Omental fat pad (tissue), 4 donors: ENCODE measurements around the gene PRSS1. TPM values are rescaled to one million over a fixed set of nuclear protein-coding genes. Genes with fewer than 3 reads are reported as not detected.

Source experiments
- ATAC-seq: fragments of 150-250 bp; one replicate; pipeline ENCODE4 v1.9.1; 2016; ENCODE audit warnings: mild to moderate bottlenecking, moderate library complexity; ENCODE audit not compliant: low FRiP score
- DNase-seq: peaks from one replicate; pipeline ENCODE4 v3.0.0-alpha.2; 2019; ENCODE audit warnings: low spot score
- CTCF ChIP-seq, 3 donors: fragments of 450-650 bp; IDR thresholded peaks; one replicate each; pipeline ENCODE4 v1.5.1; 2016 to 2017; ENCODE audit warnings: antibody characterized with exemption in 3 of 3, mild to moderate bottlenecking in 3 of 3, moderate library complexity in 2 of 3
- total RNA-seq, 4 donors: library from RNA; depleted of rRNA; stranded (reverse); fragments of >200 nt; gene quantifications; one replicate each; pipeline ENCODE4 v1.1.0, GENCODE V29; 2016

PRSS1 gene
- total RNA-seq, 4 donors from 2014 or later = not detected

GRCh38 chr7:142791502-142791901 is 42.2 kb downstream of the PRSS1 start:
- no peak for TF ChIP-seq CTCF (IDR thresholded peaks at IDR 0.05)
- DNase-seq (no peak), ATAC-seq (no peak)

GRCh38 chr7:142792129-142792528 is 42.9 kb downstream of the PRSS1 start:
- no peak for DNase-seq
- no peak for ATAC-seq
- TF ChIP-seq CTCF (IDR thresholded peaks at IDR 0.05) = no peak

- DNase-seq (no peak), ATAC-seq (no peak)
- TF ChIP-seq CTCF (IDR thresholded peaks at IDR 0.05) = no peak
These were observed 43.3 kb downstream of the PRSS1 start for GRCh38 chr7:142792593-142792992.

GRCh38 chr7:142793156-142793555 is 43.9 kb downstream of the PRSS1 start:
- no peak for TF ChIP-seq CTCF (IDR thresholded peaks at IDR 0.05)
- DNase-seq = no peak
- ATAC-seq = no peak

GRCh38 chr7:142795339-142795863 is 46.1 kb downstream of the PRSS1 start:
- no peak for ATAC-seq
- DNase-seq = no peak
- no peak for TF ChIP-seq CTCF (IDR thresholded peaks at IDR 0.05)

- no peak for TF ChIP-seq CTCF (IDR thresholded peaks at IDR 0.05)
- DNase-seq (no peak), ATAC-seq (no peak)
These were observed 46.8 kb downstream of the PRSS1 start for GRCh38 chr7:142796001-142796500.
